GM19238 (cell line): ENCODE results near the gene LRRC7.

ENCODE experiments used
- DNase-seq: peaks from one replicate; pipeline ENCODE4 v3.0.0; 2011; ENCODE audit warnings: low spot score; ENCODE audit not compliant: insufficient read length

Gene LRRC7

GRCh38 chr1:69765951-69766350 lies 198.2 kb downstream of the LRRC7 start:
- DNase-seq, result no peak

GRCh38 chr1:69766431-69767180 lies 198.9 kb downstream of the LRRC7 start:
- DNase-seq, result no peak

GRCh38 chr1:69776555-69776954 lies 208.8 kb downstream of the LRRC7 start:
- no peak for DNase-seq

- DNase-seq, result no peak
Observed at GRCh38 chr1:69777423-69777822, 209.7 kb downstream of the LRRC7 start.

- no peak for DNase-seq
Observed at GRCh38 chr1:69777971-69778370, 210.2 kb downstream of the LRRC7 start.

GRCh38 chr1:69787151-69787550 lies 219.4 kb downstream of the LRRC7 start:
- DNase-seq, result no peak

- DNase-seq, result no peak
Observed at GRCh38 chr1:69791311-69791710, 223.6 kb downstream of the LRRC7 start.

- no peak for DNase-seq
Observed at GRCh38 chr1:69794831-69795230, 227.1 kb downstream of the LRRC7 start.

- DNase-seq, result no peak
Observed at GRCh38 chr1:69814926-69815325, 247.2 kb downstream of the LRRC7 start.

- DNase-seq, result no peak
Observed at GRCh38 chr1:69824932-69825331, 257.2 kb downstream of the LRRC7 start.

- DNase-seq, result no peak
Observed at GRCh38 chr1:69827732-69828131, 260.0 kb downstream of the LRRC7 start.

GRCh38 chr1:69833536-69833935 lies 265.8 kb downstream of the LRRC7 start:
- no peak for DNase-seq

- DNase-seq, result no peak
Observed at GRCh38 chr1:69834336-69834735, 266.6 kb downstream of the LRRC7 start.

GRCh38 chr1:69835955-69836354 lies 268.2 kb downstream of the LRRC7 start:
- no peak for DNase-seq

- DNase-seq, result no peak
Observed at GRCh38 chr1:69836971-69837636, 269.4 kb downstream of the LRRC7 start.

GRCh38 chr1:69842326-69842725 lies 274.6 kb downstream of the LRRC7 start:
- DNase-seq, result no peak

GRCh38 chr1:69845655-69846054 lies 277.9 kb downstream of the LRRC7 start:
- DNase-seq, result no peak

- no peak for DNase-seq
Observed at GRCh38 chr1:69846267-69846666, 278.5 kb downstream of the LRRC7 start.

- no peak for DNase-seq
Observed at GRCh38 chr1:69847670-69848069, 279.9 kb downstream of the LRRC7 start.

GRCh38 chr1:69852151-69852550 lies 284.4 kb downstream of the LRRC7 start:
- DNase-seq, result no peak

GRCh38 chr1:69852706-69853105 lies 285.0 kb downstream of the LRRC7 start:
- no peak for DNase-seq

GRCh38 chr1:69858534-69858933 lies 290.8 kb downstream of the LRRC7 start:
- DNase-seq, result no peak

GRCh38 chr1:69861641-69862040 lies 293.9 kb downstream of the LRRC7 start:
- no peak for DNase-seq
